Activated CD4-positive, alpha-beta T cell treated with anti-CD3 and anti-CD28 coated beads for 36 hours (primary cell): ENCODE measurements around the gene CDK15. TPM values are rescaled to one million over a fixed set of nuclear protein-coding genes. Genes with fewer than 3 reads are reported as not detected.

ENCODE experiments used
- ATAC-seq: fragments of 200-7000 bp; cut with Tn5 transposase; one replicate; pipeline ENCODE4 v1.10.0; 2021; ENCODE audit warnings: mild to moderate bottlenecking, moderate library complexity
- CTCF ChIA-PET: fragments of 350-600 bp; sonication (Branson Sonifier 250); formaldehyde crosslinking; loops from one replicate; lab custom pipeline; 2021; ENCODE audit warnings: antibody characterized with exemption; lab: Charles Lee
- POLR2A ChIA-PET: fragments of 350-600 bp; sonication (Branson Sonifier 250); formaldehyde crosslinking; loops from one replicate; lab custom pipeline; 2021; ENCODE audit warnings: antibody characterized with exemption, inconsistent platforms; lab: Charles Lee
- DNase-seq: peaks from one replicate; pipeline ENCODE4 v3.0.0-alpha.2; 2020
- H3K27ac Mint-ChIP-seq: one replicate; pipeline ENCODE4 v1.8.0; 2021; ENCODE audit warnings: mixed read lengths
- H3K27me3 Mint-ChIP-seq: one replicate; pipeline ENCODE4 v1.8.0; 2021; ENCODE audit warnings: mixed read lengths
- H3K36me3 Mint-ChIP-seq: one replicate; pipeline ENCODE4 v1.8.0; 2021; ENCODE audit warnings: low read depth, mixed read lengths
- H3K4me1 Mint-ChIP-seq: one replicate; pipeline ENCODE4 v1.8.0; 2021; ENCODE audit warnings: mixed read lengths
- H3K4me3 Mint-ChIP-seq: one replicate; pipeline ENCODE4 v1.8.0; 2021; ENCODE audit warnings: mild to moderate bottlenecking, moderate library complexity, mixed read lengths
- H3K9me3 Mint-ChIP-seq: one replicate; pipeline ENCODE4 v1.8.0; 2021; ENCODE audit warnings: low read depth, mixed read lengths
- intact Hi-C, 2 experiments: fragments of 100-400 bp; cut with DNase I in 1 of 2; cut with micrococcal nuclease in 1 of 2; formaldehyde crosslinking; loops; one replicate each; pipeline versions ENCODE4 v1.14.2 to v1.15.1; 2022 to 2024; cut with DNase I, micrococcal nuclease
- total RNA-seq, 2 experiments: library from RNA; stranded (reverse); gene quantifications; one replicate each; pipeline ENCODE4 v1.2.3, GENCODE V29; 2021

CDK15 gene
- total RNA-seq, 2 experiments from 2014 or later = not detected

- Mint-ChIP-seq H3K36me3 (no peaks in the 10 kb centered on the region), H3K4me3 (no peak overlapping the region), H3K27me3 (peaks cover 5% of the 10 kb centered on the region), H3K9me3 (no peaks in the 10 kb centered on the region), H3K4me1 (no peaks in the 10 kb centered on the region), H3K27ac (no peak overlapping the region)
- ChIA-PET POLR2A (no interaction called here), CTCF (interaction anchor here (0.7 to 1.6 kb wide), 3 partner anchors 8 to 867 kb away, joined by 3 to 4 read pairs (median 3); no protein-coding TSS in a partner anchor)
- intact Hi-C loops = no loop called here
- no peak for DNase-seq
- ATAC-seq = no peak
Observed at GRCh38 chr2:201852878-201853415, 46.6 kb downstream of the CDK15 start.

GRCh38 chr2:201854221-201854801, 48.0 kb downstream of the CDK15 start:
- no peak for DNase-seq
- POLR2A ChIA-PET = no interaction called here
- H3K27ac Mint-ChIP-seq = no peak overlapping the region
- intact Hi-C loops = no loop called here
- H3K36me3 Mint-ChIP-seq = no peaks in the 10 kb centered on the region
- H3K4me1 Mint-ChIP-seq = peaks cover 11% of the 10 kb centered on the region
- no peak overlapping the region for H3K4me3 Mint-ChIP-seq
- H3K27me3 Mint-ChIP-seq = peaks cover 7% of the 10 kb centered on the region
- no peak for ATAC-seq
- CTCF ChIA-PET = interaction anchor here (0.5 to 1.0 kb wide), 3 partner anchors 48 to 445 kb away, joined by 3 to 4 read pairs (median 3); no protein-coding TSS in a partner anchor
- no peaks in the 10 kb centered on the region for H3K9me3 Mint-ChIP-seq

GRCh38 chr2:201854841-201855240, 48.5 kb downstream of the CDK15 start:
- intact Hi-C loops = no loop called here
- Mint-ChIP-seq H3K27ac (no peak overlapping the region), H3K36me3 (no peaks in the 10 kb centered on the region), H3K4me1 (peaks cover 12% of the 10 kb centered on the region), H3K4me3 (no peak overlapping the region), H3K27me3 (peaks cover 7% of the 10 kb centered on the region), H3K9me3 (no peaks in the 10 kb centered on the region)
- DNase-seq (no peak), ATAC-seq (no peak)
- ChIA-PET CTCF (interaction anchor here (1.0 kb wide), 2 partner anchors 47 to 248 kb away, joined by 3 to 4 read pairs; no protein-coding TSS in a partner anchor), POLR2A (no interaction called here)

- Mint-ChIP-seq H3K9me3 (no peaks in the 10 kb centered on the region), H3K27me3 (peaks cover 7% of the 10 kb centered on the region), H3K4me1 (peaks cover 12% of the 10 kb centered on the region), H3K27ac (no peak overlapping the region), H3K36me3 (no peaks in the 10 kb centered on the region), H3K4me3 (no peak overlapping the region)
- ATAC-seq (no peak), DNase-seq (no peak)
- ChIA-PET CTCF (interaction anchor here (1.0 to 1.2 kb wide), 3 partner anchors 11 to 247 kb away, joined by 3 to 5 read pairs (median 4); no protein-coding TSS in a partner anchor), POLR2A (no interaction called here)
- intact Hi-C loops = no loop called here
Observed at GRCh38 chr2:201855356-201855755, 49.0 kb downstream of the CDK15 start.

GRCh38 chr2:201857326-201857725, 51.0 kb downstream of the CDK15 start:
- DNase-seq (no peak), ATAC-seq (no peak)
- Mint-ChIP-seq H3K27me3 (peaks cover 11% of the 10 kb centered on the region), H3K4me1 (peaks cover 16% of the 10 kb centered on the region), H3K36me3 (no peaks in the 10 kb centered on the region), H3K9me3 (no peaks in the 10 kb centered on the region), H3K4me3 (no peak overlapping the region), H3K27ac (no peak overlapping the region)
- ChIA-PET POLR2A (no interaction called here), CTCF (interaction anchor here (1.2 to 6.0 kb wide), 2 partner anchors 84 to 320 kb away, joined by 3 to 45 read pairs; no protein-coding TSS in a partner anchor)
- intact Hi-C loops = no loop called here

DNA sequence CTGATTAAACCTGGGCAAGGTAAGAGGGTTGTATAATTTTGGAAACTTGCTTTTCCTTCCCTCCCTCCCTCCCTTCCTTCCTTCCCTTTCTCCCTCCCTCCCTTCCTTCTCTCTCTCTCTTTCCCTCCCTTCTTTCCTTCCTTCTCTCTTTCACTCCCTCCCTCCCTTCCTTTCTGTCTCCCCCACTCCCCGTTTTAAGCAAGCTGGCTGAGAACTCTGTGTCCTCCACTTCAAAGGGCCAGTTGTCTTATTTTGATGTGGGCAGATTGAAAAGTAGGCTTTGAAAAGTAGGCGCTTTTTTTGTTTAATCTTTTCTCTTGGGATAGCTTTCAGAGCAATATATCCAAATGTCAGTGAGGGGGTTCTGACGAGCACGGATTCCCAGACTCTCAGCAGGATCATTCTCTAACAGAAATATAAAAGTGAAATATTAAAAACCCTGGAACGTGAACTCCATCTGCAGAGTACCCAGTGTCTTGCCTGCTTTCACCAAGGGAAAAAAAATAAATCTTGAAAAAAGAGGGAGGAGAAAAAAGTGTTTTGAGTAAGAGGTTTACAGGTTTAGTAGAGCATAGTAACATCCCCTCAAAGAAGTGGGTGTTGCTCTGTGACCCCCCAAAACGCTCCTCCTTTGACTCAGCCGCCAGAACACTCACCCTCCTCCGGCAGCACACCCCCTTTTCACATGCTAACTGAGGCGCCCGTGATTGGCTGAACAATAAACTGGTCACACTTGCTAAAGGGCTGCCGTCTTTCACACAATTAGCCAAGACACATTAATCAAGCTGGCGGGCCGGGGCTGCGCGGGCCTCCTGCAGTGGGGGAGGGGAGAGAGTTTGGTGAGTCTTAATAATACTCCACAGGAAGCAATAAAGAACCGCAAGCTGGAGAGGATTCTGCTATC, 52.2 kb downstream of the CDK15 start:
- intact Hi-C loops = no loop called here
- DNase-seq = peak; percentile 61
- Mint-ChIP-seq H3K27ac (no peak overlapping the region), H3K36me3 (no peaks in the 10 kb centered on the region), H3K4me1 (peaks cover 16% of the 10 kb centered on the region), H3K4me3 (no peak overlapping the region), H3K27me3 (peaks cover 11% of the 10 kb centered on the region), H3K9me3 (no peaks in the 10 kb centered on the region)
- CTCF ChIA-PET = interaction anchor here (0.5 to 6.0 kb wide), 8 partner anchors 10 to 1497 kb away, joined by 3 to 45 read pairs (median 4); no protein-coding TSS in a partner anchor
- POLR2A ChIA-PET = interaction anchor here (0.8 kb wide), 1 partner anchor 11 kb away, joined by 4 read pairs; no protein-coding TSS in a partner anchor
- peak; percentile 82 for ATAC-seq

DNA sequence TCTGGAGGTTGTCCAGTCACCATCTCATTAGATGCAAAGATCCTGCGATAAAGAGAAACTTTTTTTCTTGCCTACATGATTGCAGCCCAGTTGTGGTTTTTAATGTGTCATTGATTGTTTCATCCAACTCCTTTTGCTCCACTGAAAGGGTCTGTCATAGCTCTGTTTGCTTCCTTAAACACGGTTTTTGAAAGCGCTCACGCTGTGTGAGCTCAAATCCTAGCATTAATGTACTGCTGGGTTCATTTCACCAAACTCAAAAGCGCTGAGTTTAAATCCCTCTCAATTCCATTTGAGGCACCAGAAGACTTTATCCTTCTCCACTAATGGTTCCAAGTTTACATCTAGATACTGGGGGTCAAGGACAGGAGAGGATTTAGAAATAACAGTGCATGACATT, 53.6 kb downstream of the CDK15 start:
- POLR2A ChIA-PET = no interaction called here
- no peak overlapping the region for H3K27ac Mint-ChIP-seq

DNA sequence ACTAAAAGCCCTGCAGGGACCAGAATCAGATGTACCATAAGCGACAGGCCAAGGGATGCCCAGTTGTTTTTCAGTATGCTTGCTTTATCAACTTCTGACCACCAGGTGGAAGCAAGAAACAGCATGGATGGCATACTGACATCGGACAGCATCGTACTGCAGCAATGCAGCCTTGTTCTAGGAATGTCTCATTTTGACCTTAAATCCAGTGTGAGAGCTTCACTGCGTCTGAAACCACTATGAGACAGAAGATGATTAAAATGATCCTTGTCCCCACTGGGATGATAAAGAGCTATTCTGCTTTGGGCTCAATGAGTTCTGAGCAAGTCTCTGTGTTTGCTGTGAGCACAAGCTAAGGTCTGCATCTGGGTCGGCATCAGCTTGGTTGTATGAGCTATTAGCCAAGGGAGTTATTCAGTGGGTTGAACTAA, 54.3 kb downstream of the CDK15 start:
- ChIA-PET POLR2A (no interaction called here), CTCF (interaction anchor here (0.6 to 6.0 kb wide), 26 partner anchors 8 to 592 kb away, joined by 3 to 45 read pairs (median 3); no protein-coding TSS in a partner anchor)
- no peak overlapping the region for H3K27ac Mint-ChIP-seq
- intact Hi-C loops = loop anchor here (1.0 to 5.0 kb wide), 3 partner anchors 172 to 318 kb away; partner anchors contain the start of gene FZD7 (in 1 of the 2)
- peaks cover 15% of the 10 kb centered on the region for H3K27me3 Mint-ChIP-seq
- no peaks in the 10 kb centered on the region for H3K36me3 Mint-ChIP-seq
- peaks cover 16% of the 10 kb centered on the region for H3K4me1 Mint-ChIP-seq
- H3K9me3 Mint-ChIP-seq = no peaks in the 10 kb centered on the region
- no peak overlapping the region for H3K4me3 Mint-ChIP-seq
- DNase-seq (peak; percentile 57), ATAC-seq (peak; percentile 82)

More for the DNA sequence above, 53.6 kb downstream of the CDK15 start:
- CTCF ChIA-PET = interaction anchor here (0.5 to 6.0 kb wide), 16 partner anchors 11 to 1356 kb away, joined by 3 to 45 read pairs (median 4); no protein-coding TSS in a partner anchor
- no peaks in the 10 kb centered on the region for H3K9me3 Mint-ChIP-seq
- peaks cover 13% of the 10 kb centered on the region for H3K27me3 Mint-ChIP-seq
- DNase-seq (no peak), ATAC-seq (no peak)
- no peak overlapping the region for H3K4me3 Mint-ChIP-seq
- peaks cover 16% of the 10 kb centered on the region for H3K4me1 Mint-ChIP-seq
- H3K36me3 Mint-ChIP-seq = no peaks in the 10 kb centered on the region
- intact Hi-C loops = loop anchor here (1.0 to 5.0 kb wide), 3 partner anchors 172 to 318 kb away; partner anchors contain the start of gene FZD7 (in 1 of the 2)

GRCh38 chr2:201862843-201863242, 56.5 kb downstream of the CDK15 start:
- intact Hi-C loops = loop anchor here in 1 of 2 experiments (5.0 kb wide), 2 partner anchors 169 to 199 kb away; partner anchors contain the start of gene FZD7
- H3K4me3 Mint-ChIP-seq = no peak overlapping the region
- no peak overlapping the region for H3K27ac Mint-ChIP-seq
- peaks cover 16% of the 10 kb centered on the region for H3K4me1 Mint-ChIP-seq
- H3K9me3 Mint-ChIP-seq = no peaks in the 10 kb centered on the region
- CTCF ChIA-PET = interaction anchor here (6.0 kb wide), 1 partner anchor 315 kb away, joined by 45 read pairs; no protein-coding TSS in a partner anchor
- no peak for DNase-seq
- H3K27me3 Mint-ChIP-seq = peaks cover 16% of the 10 kb centered on the region
- no peaks in the 10 kb centered on the region for H3K36me3 Mint-ChIP-seq
- ATAC-seq = no peak
- POLR2A ChIA-PET = interaction anchor here (0.5 kb wide), 1 partner anchor 536 kb away, joined by 3 read pairs; no protein-coding TSS in a partner anchor

DNA sequence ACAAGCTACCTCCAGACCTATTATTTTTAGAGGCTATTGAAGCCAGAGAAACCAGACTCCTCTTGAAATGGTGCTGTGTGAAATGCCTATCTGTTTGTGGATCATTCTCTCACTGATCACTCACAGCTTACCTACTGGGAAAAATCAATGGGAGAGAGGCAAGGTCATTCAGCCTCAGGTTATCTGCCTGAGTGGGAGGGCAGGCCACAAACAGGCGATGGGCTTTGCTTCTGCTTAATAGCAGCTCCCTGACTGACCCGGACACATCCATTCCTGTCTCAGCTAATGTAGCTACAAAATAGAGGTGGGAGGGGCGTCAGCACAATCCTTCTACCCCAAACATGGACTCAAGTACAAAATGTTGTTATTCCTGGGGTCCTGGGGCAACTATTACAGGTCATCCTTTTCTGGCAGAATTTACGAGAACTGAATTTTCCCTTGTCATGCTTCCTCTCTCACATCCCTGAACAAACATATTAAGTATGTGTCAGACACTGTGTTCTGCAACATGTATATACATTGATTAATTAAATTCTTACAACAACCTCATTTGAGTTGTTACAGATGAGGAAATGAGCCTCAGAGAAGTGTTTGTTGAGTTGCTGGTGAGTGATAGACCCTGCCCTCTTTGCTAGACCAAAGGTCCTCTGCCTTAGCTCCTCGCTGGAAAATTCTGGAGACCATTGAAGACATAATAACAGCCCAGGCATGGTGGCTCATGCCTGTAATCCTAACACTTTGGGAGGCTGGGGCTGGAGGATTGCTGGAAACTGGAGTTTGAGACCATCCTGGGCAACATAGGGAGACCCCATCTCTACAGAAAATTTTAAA, 60.5 kb downstream of the CDK15 start:
- ChIA-PET POLR2A (no interaction called here), CTCF (interaction anchor here (0.6 to 1.2 kb wide), 4 partner anchors 11 to 132 kb away, joined by 3 to 5 read pairs (median 4); no protein-coding TSS in a partner anchor)
- H3K4me3 Mint-ChIP-seq = no peak overlapping the region
- DNase-seq (no peak), ATAC-seq (no peak)
- H3K36me3 Mint-ChIP-seq = no peaks in the 10 kb centered on the region
- H3K27ac Mint-ChIP-seq = no peak overlapping the region
- intact Hi-C loops = no loop called here
- peaks cover 12% of the 10 kb centered on the region for H3K27me3 Mint-ChIP-seq
- no peaks in the 10 kb centered on the region for H3K9me3 Mint-ChIP-seq
- no peaks in the 10 kb centered on the region for H3K4me1 Mint-ChIP-seq
